H1 (cell line): Measurements from ENCODE around the gene AMT. TPM values are rescaled to one million over a fixed set of nuclear protein-coding genes. Genes with fewer than 3 reads are reported as not detected.
A peak's percentile ranks its signal among the peaks of the same experiment; 100 is the strongest.

Experiments used
- CTCF ChIA-PET: fragments of 300-600 bp; sonication (Branson Sonifier 250); formaldehyde crosslinking; loops from one replicate; lab custom pipeline; 2021; ENCODE audit not compliant: partially characterized antibody; lab: Charles Lee
- POLR2A ChIA-PET: fragments of 300-600 bp; sonication (Branson Sonifier 250); formaldehyde crosslinking; loops from one replicate; lab custom pipeline; 2021; ENCODE audit warnings: inconsistent platforms; ENCODE audit not compliant: partially characterized antibody; lab: Charles Lee
- DNase-seq, 2 experiments: peaks; one replicate each; pipeline versions ENCODE4 v3.0.0 to v3.0.0-alpha.2; 2010 to 2022; ENCODE audit warnings: low spot score in 2 of 2, low read depth in 1 of 2, mixed read lengths in 1 of 2
- FAIRE-seq: peaks from 2 replicates; lab custom pipeline; 2011; peaks lifted over from hg19 to GRCh38; lab: Jason Lieb, UNC
- H2AFZ ChIP-seq: 2 replicates; pipeline ENCODE4 v1.8.1; 2012; ENCODE audit warnings: low read length, inconsistent platforms
- H2AK5ac ChIP-seq: 2 replicates; pipeline ENCODE4 v1.6.1; 2013; ENCODE audit warnings: low read depth, low read length
- H2BK120ac ChIP-seq: replicated peaks from 2 replicates; pipeline ENCODE3; 2013; ENCODE audit warnings: low read depth, low read length, inconsistent platforms
- H2BK12ac ChIP-seq: 2 replicates; pipeline ENCODE4 v1.6.1; 2013; ENCODE audit warnings: low read depth, low read length
- H2BK15ac ChIP-seq: 2 replicates; pipeline ENCODE4 v1.6.1; 2013; ENCODE audit warnings: low read length
- H2BK20ac ChIP-seq: 2 replicates; pipeline ENCODE4 v1.6.1; 2013; ENCODE audit warnings: low read length
- H2BK5ac ChIP-seq: 2 replicates; pipeline ENCODE4 v1.6.1; 2013; ENCODE audit warnings: low read depth, low read length
- H3K14ac ChIP-seq: 2 replicates; pipeline ENCODE4 v1.6.1; 2013; ENCODE audit warnings: inconsistent platforms; ENCODE audit not compliant: insufficient read length
- H3K18ac ChIP-seq: 2 replicates; pipeline ENCODE4 v1.6.1; 2013; ENCODE audit warnings: low read length; ENCODE audit errors: extremely low read depth
- H3K23ac ChIP-seq: 2 replicates; pipeline ENCODE4 v1.6.1; 2013; ENCODE audit warnings: inconsistent platforms; ENCODE audit not compliant: insufficient read length
- H3K23me2 ChIP-seq: 2 replicates; pipeline ENCODE4 v1.6.1; 2013; ENCODE audit warnings: low read depth, low read length
- H3K27ac ChIP-seq: 2 replicates; pipeline ENCODE4 v1.6.1; 2011; ENCODE audit warnings: low read depth, low read length, inconsistent platforms
- H3K27me3 ChIP-seq, 4 experiments: replicated peaks in 1 of 4; 1 replicate in 1 of 4; 2 replicates in 3 of 4; pipeline versions ENCODE4 v1.6.1 to v1.8.1; 2011 to 2013; ENCODE audit warnings: low read length in 3 of 4, mild to moderate bottlenecking in 3 of 4, inconsistent platforms in 2 of 4, mixed read lengths in 2 of 4, moderate library complexity in 1 of 4; ENCODE audit not compliant: control insufficient read depth in 3 of 4, insufficient read depth in 3 of 4; ENCODE audit errors: extremely low read depth in 1 of 4
- H3K36me3 ChIP-seq, 4 experiments: 2 replicates each; pipeline versions ENCODE4 v1.6.1 to v1.8.1; 2011 to 2013; ENCODE audit warnings: mild to moderate bottlenecking in 4 of 4, low read length in 3 of 4, moderate library complexity in 2 of 4, control low read depth in 1 of 4, inconsistent platforms in 1 of 4; ENCODE audit not compliant: insufficient read depth in 4 of 4, control insufficient read depth in 2 of 4
- H3K4ac ChIP-seq: replicated peaks from 2 replicates; pipeline ENCODE3; 2013; ENCODE audit warnings: low read length, low read depth, mixed read lengths, inconsistent platforms; ENCODE audit not compliant: insufficient read length
- H3K4me1 ChIP-seq, 4 experiments: replicated peaks in 1 of 4; 1 replicate in 1 of 4; 2 replicates in 3 of 4; pipeline versions ENCODE4 v1.6.1 to v1.8.1; 2011 to 2013; ENCODE audit warnings: low read length in 3 of 4, inconsistent platforms in 2 of 4, mixed read lengths in 1 of 4; ENCODE audit not compliant: insufficient read depth in 4 of 4, control insufficient read depth in 3 of 4
- H3K4me2 ChIP-seq, 2 experiments: 2 replicates each; pipeline versions ENCODE4 v1.6.1 to v1.8.1; 2011 to 2013; ENCODE audit warnings: low read depth in 2 of 2, low read length in 2 of 2, control low read depth in 1 of 2, inconsistent platforms in 1 of 2, mild to moderate bottlenecking in 1 of 2; ENCODE audit not compliant: insufficient read depth in 1 of 2
- H3K4me3 ChIP-seq, 4 experiments: fragments of 200-600, 300-600 bp in 1 of 4; sonication (generic), shearing (Covaris generic), sonication (Bioruptor Twin) in 1 of 4; 2 replicates each; pipeline versions ENCODE4 v1.5.1 to v1.8.1; 2011 to 2016; ENCODE audit warnings: low read length in 4 of 4, low read depth in 3 of 4, control low read depth in 2 of 4, inconsistent platforms in 2 of 4, mild to moderate bottlenecking in 2 of 4, mixed read lengths in 1 of 4, moderate library complexity in 1 of 4; ENCODE audit not compliant: insufficient read depth in 2 of 4; ENCODE audit errors: extremely low read depth in 1 of 4
- H3K56ac ChIP-seq: replicated peaks from 2 replicates; pipeline ENCODE3; 2013; ENCODE audit warnings: low read depth, mild to moderate bottlenecking, mixed read lengths, low read length, inconsistent platforms; ENCODE audit not compliant: insufficient read length
- H3K79me1 ChIP-seq: 2 replicates; pipeline ENCODE4 v1.6.1; 2013; ENCODE audit warnings: low read depth, low read length, control low read depth
- H3K79me2 ChIP-seq, 2 experiments: 2 replicates each; pipeline versions ENCODE4 v1.6.1 to v1.8.1; 2012 to 2013; ENCODE audit warnings: low read length in 2 of 2, mild to moderate bottlenecking in 2 of 2, inconsistent platforms in 1 of 2; ENCODE audit not compliant: insufficient read depth in 2 of 2, control insufficient read depth in 1 of 2
- H3K9ac ChIP-seq, 4 experiments: replicated peaks in 1 of 4; 1 replicate in 1 of 4; 2 replicates in 3 of 4; pipeline versions ENCODE4 v1.6.1 to v1.8.1; 2011 to 2013; ENCODE audit warnings: low read depth in 3 of 4, low read length in 3 of 4, control low read depth in 2 of 4, mild to moderate bottlenecking in 2 of 4, moderate library complexity in 2 of 4, inconsistent platforms in 1 of 4; ENCODE audit errors: extremely low read depth in 1 of 4
- H3K9me3 ChIP-seq, 2 experiments: 2 replicates each; pipeline versions ENCODE4 v1.6.1 to v1.8.1; 2012 to 2013; ENCODE audit warnings: mild to moderate bottlenecking in 2 of 2, moderate library complexity in 2 of 2, control low read depth in 1 of 2, inconsistent platforms in 1 of 2, low read depth in 1 of 2, low read length in 1 of 2, mixed read lengths in 1 of 2; ENCODE audit not compliant: insufficient read depth in 2 of 2
- H4K20me1 ChIP-seq, 2 experiments: replicated peaks in 1 of 2; 2 replicates each; pipeline versions ENCODE3 to v1.8.1; 2011 to 2013; ENCODE audit warnings: inconsistent platforms in 2 of 2, low read length in 2 of 2, mild to moderate bottlenecking in 1 of 2; ENCODE audit not compliant: insufficient read depth in 2 of 2, control insufficient read depth in 1 of 2
- H4K5ac ChIP-seq: 2 replicates; pipeline ENCODE4 v1.6.1; 2013; ENCODE audit warnings: low read length, low read depth, mixed read lengths, inconsistent platforms; ENCODE audit not compliant: insufficient read length
- H4K8ac ChIP-seq: 2 replicates; pipeline ENCODE4 v1.8.0; 2013; ENCODE audit warnings: mild to moderate bottlenecking, moderate library complexity, low read length, inconsistent platforms; ENCODE audit not compliant: insufficient read depth; ENCODE audit errors: extremely low read depth
- H4K91ac ChIP-seq: replicated peaks from 2 replicates; pipeline ENCODE3; 2013; ENCODE audit warnings: low read length, mixed read lengths, inconsistent platforms; ENCODE audit not compliant: insufficient read length
- ATF3 ChIP-seq: IDR thresholded peaks from 2 replicates; pipeline ENCODE4 v1.6.1; 2011; ENCODE audit warnings: low read depth, mild to moderate bottlenecking, low read length; ENCODE audit not compliant: insufficient read depth
- CBX5 ChIP-seq: fragments of 300-800, 300-1000 bp; sonication (generic); IDR thresholded peaks from 2 replicates; pipeline ENCODE4 v1.7.1; 2016; ENCODE audit warnings: antibody characterized with exemption, low read length, low read depth
- CBX8 ChIP-seq: fragments of 300-800, 300-1000 bp; sonication (generic); IDR thresholded peaks from 2 replicates; pipeline ENCODE4 v1.7.1; 2016; ENCODE audit warnings: low read depth, low read length, borderline replicate concordance
- CEBPB ChIP-seq: IDR thresholded peaks from 2 replicates; pipeline ENCODE4 v1.6.1; 2012; ENCODE audit warnings: low read depth, low read length
- PHF8 ChIP-seq: fragments of 200-600 bp; sonication (generic); conservative IDR thresholded peaks from 2 replicates; pipeline ENCODE4 v1.7.1; 2012; ENCODE audit warnings: low read depth, mild to moderate bottlenecking, inconsistent platforms, low read length, moderate library complexity
- RFX5 ChIP-seq: IDR thresholded peaks from 2 replicates; pipeline ENCODE4 v1.6.1; 2011; ENCODE audit warnings: low read depth, low read length, improper control_type of control experiment, borderline replicate concordance
- SAP30 ChIP-seq: fragments of 300-600 bp; sonication (generic); IDR thresholded peaks from 2 replicates; pipeline ENCODE4 v1.7.1; 2012; ENCODE audit warnings: low read length, moderate library complexity, mild to moderate bottlenecking, inconsistent platforms; ENCODE audit not compliant: insufficient read depth, insufficient replicate concordance
- SIN3A ChIP-seq, 2 experiments: IDR thresholded peaks in 1 of 2; conservative IDR thresholded peaks in 1 of 2; 2 replicates each; pipeline ENCODE4 v1.6.1; 2011 to 2012; ENCODE audit warnings: low read length in 2 of 2, improper control_type of control experiment in 1 of 2, low read depth in 1 of 2, mild to moderate bottlenecking in 1 of 2
- TCF12 ChIP-seq: IDR thresholded peaks from 2 replicates; pipeline ENCODE4 v1.6.1; 2011; ENCODE audit warnings: low read depth, mild to moderate bottlenecking, low read length
- TEAD4 ChIP-seq: IDR thresholded peaks from 2 replicates; pipeline ENCODE4 v1.6.1; 2012; ENCODE audit warnings: low read depth, low read length, inconsistent platforms, mixed read lengths
- YY1 ChIP-seq: IDR thresholded peaks from 2 replicates; pipeline ENCODE4 v1.6.1; 2011; ENCODE audit warnings: low read depth, mild to moderate bottlenecking, low read length
- WGBS, 2 experiments: shearing (Covaris generic) in 1 of 2; methylation state at CpG; one replicate each; pipeline versions ENCODE4 v1.1.6 to v1.1.7; 2013 to 2015; ENCODE audit warnings: low lambda C conversion rate in 2 of 2, mixed read lengths in 2 of 2, inconsistent platforms in 1 of 2, low coverage in 1 of 2, missing lambda C conversion rate in 1 of 2; ENCODE audit not compliant: insufficient replicate concordance in 2 of 2, insufficient coverage in 1 of 2, insufficient read length in 1 of 2; ENCODE audit errors: extremely low coverage in 1 of 2, missing lambda C conversion rate in 1 of 2; 5-methylcytosine and 5-hydroxymethylcytosine counted together
- polyA plus RNA-seq, 7 experiments: library from polyadenylated mRNA; depleted of rRNA in 3 of 7; stranded (reverse) in 5 of 7; unstranded in 2 of 7; fragments of >200 nt in 5 of 7; fragments of 200-250 nt in 2 of 7; gene quantifications; 1 replicate in 5 of 7; 2 replicates in 1 of 7; 4 replicates in 1 of 7; pipeline versions ENCODE4 v1.2.1 to v1.2.3, GENCODE V29; 2011 to 2013; ENCODE audit warnings: missing spikeins in 2 of 7, mixed read lengths in 2 of 7
- total RNA-seq: library from RNA; stranded (reverse); fragmentation: NEBNext Ultra II Directional; extraction: Animal tissue kit (Norgen Biotek cat#: 25700); gene quantifications from 2 replicates; pipeline ENCODE4 v1.2.1, GENCODE V29; 2021

Gene AMT
- total and polyA plus RNA-seq, 2 of the 8 experiments (the other 6 are each of a cell fraction or from before 2014, with no cell fraction given), result 46.5 to 92.4 TPM

- Histone ChIP-seq H3K79me2 (peaks cover 28 to 42% of the 10 kb centered on the region in 2 experiments), H2BK120ac (peak within 1 kb of the TSS; percentile 86), H3K9me3 (no peaks in the 10 kb centered on the region), H3K36me3 (peaks cover 0 to 6% (median 3%) of the 10 kb centered on the region in 4 experiments; a peak in 2 of 8 replicates), H2BK20ac (no peak within 1 kb of the TSS), H2BK15ac (peak within 1 kb of the TSS; percentile 92; the same call in 1 of the 2 replicates), H3K56ac (peak within 1 kb of the TSS; percentile 86), H3K9ac (peak within 1 kb of the TSS; percentile 91 to 96 (median 92)), H2AFZ (peak within 1 kb of the TSS; percentile 8; the same call in 1 of the 2 replicates), H3K79me1 (peaks cover 12% of the 10 kb centered on the region), H4K5ac (peak within 1 kb of the TSS; percentile 99), H3K27ac (peak within 1 kb of the TSS; percentile 86), H3K23me2 (peaks cover 16% of the 10 kb centered on the region), H3K4ac (peak within 1 kb of the TSS; percentile 93), H2BK12ac (peak within 1 kb of the TSS; percentile 50; the same call in 1 of the 2 replicates), H3K18ac (peak within 1 kb of the TSS; percentile 97), H4K20me1 (peaks cover 10 to 16% of the 10 kb centered on the region in 2 experiments), H2BK5ac (peak within 1 kb of the TSS; percentile 96), H4K8ac (peak within 1 kb of the TSS; percentile 97), H3K23ac (no peak within 1 kb of the TSS), H3K4me3 (peak within 1 kb of the TSS; percentile 76 to 99 (median 90)), H3K4me1 (peaks cover 3 to 11% (median 8%) of the 10 kb centered on the region in 4 experiments; a peak in 6 of 7 replicates), H3K27me3 (no peaks in the 10 kb centered on the region), H2AK5ac (peak within 1 kb of the TSS; percentile 83), H3K14ac (no peak within 1 kb of the TSS), H4K91ac (peak within 1 kb of the TSS; percentile 89), H3K4me2 (peak within 1 kb of the TSS; percentile 80 to 93)
- DNase-seq (peak; percentile 93 to 95), FAIRE-seq (peak; percentile 39)
- CTCF ChIA-PET, result interaction anchor here (0.5 to 1.4 kb wide), 6 partner anchors 11 to 612 kb away, joined by 3 to 4 read pairs (median 4); no protein-coding TSS in a partner anchor
- 11% methylated on average over 36 of the region's 62 CpGs; no CpG with 5 or more reads in 1 of the 2 experiments for WGBS, 2 experiments
- POLR2A ChIA-PET, result interaction anchor here (0.6 to 4.2 kb wide), 38 partner anchors 9 to 390 kb away, joined by 3 to 57 read pairs (median 5); partner anchors contain the start of genes AMT, DAG1, GPX1 and LAMB2
- TF ChIP-seq SAP30, result no peak
- TF ChIP-seq RFX5, result no peak
- no peak for TF ChIP-seq CBX5
- TF ChIP-seq CBX8, result no peak
- TF ChIP-seq YY1, result peak; percentile 69
- TF ChIP-seq ATF3, result no peak
- TF ChIP-seq PHF8, result peak; percentile 89
- TF ChIP-seq SIN3A (conservative IDR thresholded peaks at IDR 0.05 in 1 of 2, IDR thresholded peaks at IDR 0.05 in 1 of 2; ENCODE audit: low read depth in 1 of 2, low read length in 2 of 2), result peak in 1 of 2 experiments; percentile 30; a peak in 1 of 4 replicates
- TF ChIP-seq CEBPB, result no peak
- TF ChIP-seq TEAD4, result no peak
- no peak for TF ChIP-seq TCF12
Measured at GRCh38 chr3:49411968-49412631, 10.2 kb downstream of the AMT start, which contains the start of the genes RHOA and TCTA. TSS of gene RHOA (minus strand) at chr3:49411976. CDS start at chr3:49375589, 36,387 bp downstream. TSS of gene TCTA (plus strand) at chr3:49412423. CDS start at chr3:49412427, 4 bp downstream.
